NCI-H345 (cell line): ENCODE data around the gene PDE6B.

ENCODE experiments used
- DNase-seq: peaks from one replicate; lab custom pipeline; 2025; lab: John Stamatoyannopoulos, UW

The PDE6B gene

DNA sequence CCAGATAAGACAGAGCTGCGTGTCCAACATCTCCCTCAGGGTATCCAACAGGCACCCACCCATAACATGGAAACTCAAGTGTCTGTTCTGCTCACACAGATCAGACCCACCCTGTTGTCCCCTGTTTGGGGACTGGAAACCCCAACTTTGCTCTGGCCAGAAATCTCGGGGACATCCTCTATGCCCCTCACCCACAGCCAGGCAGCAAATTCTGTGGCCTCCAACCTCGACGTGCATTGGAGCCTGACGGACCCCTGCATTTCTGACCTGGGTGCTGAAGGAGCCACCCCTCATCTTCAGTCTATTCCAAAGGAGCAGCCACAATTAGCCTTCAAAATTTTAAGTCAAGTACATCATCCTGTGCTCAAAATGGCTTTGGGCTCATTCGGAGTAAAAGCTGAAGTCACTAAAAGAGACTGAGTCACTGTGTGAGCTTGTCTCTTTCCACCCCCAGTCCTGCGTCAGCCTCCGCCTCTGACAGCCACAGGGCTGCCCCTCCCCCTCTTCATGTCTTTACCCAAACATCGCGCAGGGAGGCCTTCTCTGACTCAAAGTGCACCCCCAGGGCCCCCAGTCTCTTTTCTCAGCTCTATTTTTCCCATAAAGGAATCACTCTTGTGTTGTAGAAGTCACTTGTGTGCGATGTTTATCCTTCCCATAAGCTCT lies 24.4 kb upstream of the PDE6B start:
- DNase-seq = no peak

DNA sequence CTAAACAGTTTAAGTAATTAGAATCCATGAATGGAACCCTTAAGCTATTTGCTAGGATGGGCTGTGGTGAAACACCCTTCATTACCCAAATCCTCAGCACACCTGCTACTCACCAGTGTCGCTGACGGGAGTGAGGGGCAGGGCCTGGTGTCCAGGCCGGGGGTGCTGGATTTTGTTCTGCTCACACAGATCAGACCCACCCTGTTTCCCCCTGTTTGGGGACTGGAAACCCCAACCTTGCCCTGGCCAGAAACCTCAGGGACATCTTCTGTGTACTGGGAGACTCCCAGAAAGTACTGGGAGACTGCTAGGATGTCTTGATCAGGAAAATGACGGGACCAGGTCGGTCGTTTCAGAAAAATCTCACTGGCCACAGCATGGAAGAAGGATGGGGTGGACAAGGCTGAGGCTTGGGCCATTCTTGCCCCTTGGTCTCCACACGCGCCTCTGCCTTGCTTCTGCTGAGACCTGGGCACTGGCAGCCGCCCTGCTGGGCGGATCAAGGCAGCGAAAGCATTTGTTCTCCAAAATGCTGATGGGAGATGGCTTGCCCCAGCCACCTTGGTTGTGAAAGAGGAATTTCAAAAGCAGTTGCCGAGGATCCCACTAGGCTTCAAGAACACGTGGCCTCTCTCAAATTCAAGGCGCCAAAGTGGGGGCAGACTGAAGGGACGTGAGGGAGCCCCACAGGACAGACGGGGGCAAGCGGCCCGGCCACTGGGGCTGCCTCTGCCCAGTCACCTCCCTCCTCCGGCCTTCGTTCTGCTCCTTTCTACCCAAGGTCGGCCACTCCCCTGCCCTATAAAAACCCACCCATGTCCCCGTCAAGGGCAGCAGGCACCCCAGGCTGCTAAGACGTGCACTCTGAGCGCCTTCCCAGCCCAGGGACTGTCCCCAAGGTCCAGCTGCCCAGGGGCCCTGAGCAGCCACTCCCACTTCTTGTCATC lies 23.5 kb upstream of the PDE6B start:
- no peak for DNase-seq

DNA sequence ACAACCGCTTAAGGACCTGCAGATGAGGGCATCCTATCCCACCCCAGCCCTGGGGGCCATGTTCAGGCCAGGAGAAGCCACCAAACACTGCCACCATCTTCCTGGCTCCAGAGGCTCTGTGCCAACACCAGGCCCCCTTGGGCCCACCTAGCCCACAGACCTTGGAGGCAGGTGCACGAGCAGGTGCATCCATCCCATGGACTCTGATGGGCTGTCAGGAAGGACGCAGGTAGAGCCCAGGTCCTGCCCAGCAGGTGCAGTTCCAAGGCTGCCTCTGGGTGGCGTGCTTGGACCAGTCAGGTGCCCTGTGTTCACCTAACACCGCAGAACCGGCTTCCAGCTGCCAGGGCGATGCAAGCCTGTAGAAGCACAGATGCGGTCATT lies 22.8 kb upstream of the PDE6B start:
- peak; percentile 53 for DNase-seq

DNA sequence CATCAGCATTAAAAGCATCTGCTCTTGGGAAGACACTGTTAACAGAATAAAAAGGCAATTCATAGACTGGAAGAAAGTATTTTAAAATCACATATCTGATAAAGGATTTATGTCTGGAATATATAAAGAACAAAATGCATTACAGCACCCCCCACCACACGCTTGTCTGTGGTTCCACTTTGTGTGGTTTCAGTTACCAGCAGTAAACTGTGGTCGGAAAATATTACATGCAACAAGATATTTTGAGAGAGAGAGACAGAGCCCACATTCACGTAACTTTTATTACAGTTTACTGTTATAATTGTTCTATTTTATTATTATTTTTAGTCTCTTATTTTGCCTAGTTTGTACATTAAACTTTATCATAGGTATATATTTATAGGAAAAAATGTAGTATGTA lies 21.2 kb upstream of the PDE6B start:
- no peak for DNase-seq

DNA sequence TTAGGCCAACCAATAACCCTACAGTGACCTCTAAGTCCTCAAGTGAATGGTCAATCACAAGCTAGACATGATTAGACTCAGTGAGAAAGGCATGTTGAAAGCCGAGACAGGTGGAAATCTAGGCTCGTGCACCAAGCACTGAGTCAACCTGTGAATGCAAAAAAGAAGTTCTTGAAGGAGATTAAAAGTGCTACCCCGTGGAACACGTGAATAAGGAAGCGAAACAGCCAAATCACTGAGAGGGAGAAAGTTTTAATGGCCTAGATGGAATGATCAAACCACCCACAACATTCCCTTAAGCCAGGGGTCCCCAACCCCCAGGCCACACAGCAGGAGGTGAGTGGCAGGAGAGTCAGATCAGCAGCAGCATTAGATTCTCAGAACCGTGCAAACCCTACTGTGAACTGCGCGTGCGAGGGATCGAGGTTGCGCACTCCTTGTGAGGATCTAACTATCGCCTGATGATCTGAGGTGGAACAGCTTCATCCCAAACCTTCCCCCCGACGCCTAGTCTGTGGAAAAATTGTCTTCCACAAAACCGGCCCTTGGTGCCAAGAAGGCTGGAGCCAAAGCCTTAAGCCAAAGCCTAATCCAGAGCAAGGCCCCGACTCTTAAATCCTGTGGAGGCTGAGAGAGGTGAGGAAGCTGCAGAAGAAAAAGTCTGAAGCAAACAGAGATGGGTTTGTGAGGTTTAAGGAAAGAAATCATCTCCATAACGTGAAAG lies 19.5 kb upstream of the PDE6B start:
- DNase-seq = no peak

DNA sequence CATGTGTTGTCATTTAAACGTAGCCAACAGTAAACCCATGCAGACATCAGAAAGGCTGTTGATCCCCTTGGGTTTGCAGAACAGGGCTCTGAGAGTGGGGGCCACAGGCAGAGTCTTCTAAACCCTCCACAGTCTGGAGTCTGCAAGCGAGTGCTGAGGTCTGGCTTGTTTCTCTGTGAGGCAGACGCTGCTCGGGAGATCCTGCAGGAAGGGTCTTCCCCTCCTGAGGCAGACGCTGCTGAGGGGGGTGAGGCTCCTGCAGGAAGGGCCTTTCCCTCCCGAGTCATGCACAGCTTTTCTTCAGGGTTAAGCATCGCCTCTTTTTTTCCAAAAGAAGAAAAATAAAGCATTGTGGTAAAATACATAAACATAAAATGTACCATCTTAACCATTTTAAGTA lies 17.1 kb upstream of the PDE6B start:
- no peak for DNase-seq

DNA sequence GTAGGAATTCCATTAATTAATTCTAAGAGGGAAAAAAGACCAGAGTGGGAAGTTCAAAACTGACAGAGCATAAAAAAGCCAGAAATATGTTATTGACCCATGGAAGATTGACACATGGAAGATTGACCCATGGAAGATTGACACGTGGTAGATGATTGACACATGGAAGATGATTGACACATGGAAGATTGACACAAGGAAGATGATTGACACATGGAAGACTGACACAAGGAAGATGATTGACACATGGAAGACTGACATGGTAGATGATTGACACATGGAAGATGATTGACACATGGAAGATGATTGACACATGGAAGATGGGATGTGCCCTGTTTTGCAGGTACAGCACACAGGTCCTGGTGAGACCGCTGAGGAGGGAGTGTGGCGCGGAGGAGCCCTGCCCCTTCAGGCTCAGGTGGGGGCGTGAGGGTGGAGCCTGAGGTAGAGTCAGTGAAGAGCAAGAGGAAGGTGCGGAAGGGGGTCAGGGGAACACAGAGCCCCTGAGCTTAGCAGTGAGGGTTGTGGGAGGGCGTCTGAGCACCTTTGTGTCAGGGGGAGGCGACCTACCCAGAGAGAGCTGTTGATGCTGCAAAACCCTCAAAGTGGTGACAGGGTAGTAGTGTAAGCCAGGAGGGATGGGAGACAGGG lies 15.8 kb upstream of the PDE6B start:
- DNase-seq = no peak

DNA sequence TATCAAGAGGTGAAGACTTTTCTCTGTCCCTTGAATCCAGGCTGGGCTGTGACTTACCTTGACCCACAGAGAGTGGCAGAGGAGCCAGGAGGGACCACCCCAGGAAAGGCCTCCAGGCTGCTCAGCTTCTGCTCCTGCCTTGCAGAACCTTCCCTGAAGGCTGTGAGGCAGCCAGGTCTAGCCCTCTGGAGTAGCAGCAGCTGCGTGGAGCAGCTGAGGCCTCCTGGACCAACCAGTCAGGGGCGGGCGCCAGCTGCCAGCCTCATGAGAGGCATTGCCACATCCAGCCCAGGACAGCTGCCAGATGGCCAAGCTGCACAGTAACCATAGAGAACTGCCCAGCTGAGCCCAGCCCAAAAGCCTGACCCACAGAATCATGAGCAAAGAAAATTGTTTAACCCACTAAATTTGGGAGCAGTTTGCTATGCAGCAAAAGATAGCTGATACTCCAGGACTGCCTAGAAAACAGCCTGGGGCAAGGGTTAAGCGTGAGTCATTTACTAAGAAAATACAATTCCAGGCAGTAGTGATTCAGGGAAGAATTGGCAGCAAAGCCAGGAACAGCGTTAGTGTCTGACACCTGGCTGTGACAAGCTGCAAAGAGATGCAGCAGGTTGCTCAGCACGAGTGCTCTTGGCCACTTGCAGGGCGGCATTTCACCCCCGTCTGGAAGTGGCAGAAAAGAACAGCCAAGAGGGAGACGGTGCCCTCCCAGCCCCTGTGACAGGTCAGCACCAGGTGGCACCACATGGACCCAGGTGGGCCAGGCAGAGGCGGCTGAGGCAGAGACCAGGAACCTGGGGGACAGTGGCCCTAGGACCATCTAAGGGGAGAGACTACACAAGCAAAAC lies 14.7 kb upstream of the PDE6B start:
- DNase-seq = peak; percentile 19

DNA sequence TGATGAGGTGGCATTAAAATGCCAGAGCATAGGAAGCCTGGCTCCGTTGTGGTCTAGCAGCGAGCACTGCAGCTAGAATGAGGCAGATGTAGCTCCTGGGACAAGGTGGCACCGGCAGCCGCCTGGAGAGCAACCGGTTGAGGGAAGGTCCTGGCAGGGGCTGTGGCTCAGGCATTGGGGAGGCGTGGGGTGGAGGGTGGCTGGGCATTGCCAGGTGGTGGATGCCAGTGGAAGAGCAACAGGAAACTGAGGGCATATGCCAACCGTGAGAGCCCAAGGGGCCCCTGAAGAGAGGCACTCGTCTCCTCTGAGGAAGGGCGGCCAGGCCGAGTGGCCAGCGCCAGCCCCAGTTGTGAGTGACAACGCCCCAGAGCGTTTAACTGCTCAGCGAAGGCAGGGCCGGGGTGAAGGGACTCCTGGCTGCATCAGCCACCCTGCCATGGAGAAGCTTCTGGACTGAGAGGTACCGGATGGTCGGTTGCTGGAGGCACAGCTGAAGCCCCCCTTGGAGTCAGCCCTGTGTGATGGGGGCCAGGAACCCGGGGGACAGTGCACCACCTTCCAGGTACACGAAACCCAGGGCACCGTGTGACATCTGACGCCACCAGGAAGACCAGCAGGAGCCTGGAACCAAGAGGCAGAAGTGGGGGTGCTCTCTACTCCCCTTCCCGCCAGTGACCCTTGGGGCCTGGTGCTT lies 13.2 kb upstream of the PDE6B start:
- no peak for DNase-seq

DNA sequence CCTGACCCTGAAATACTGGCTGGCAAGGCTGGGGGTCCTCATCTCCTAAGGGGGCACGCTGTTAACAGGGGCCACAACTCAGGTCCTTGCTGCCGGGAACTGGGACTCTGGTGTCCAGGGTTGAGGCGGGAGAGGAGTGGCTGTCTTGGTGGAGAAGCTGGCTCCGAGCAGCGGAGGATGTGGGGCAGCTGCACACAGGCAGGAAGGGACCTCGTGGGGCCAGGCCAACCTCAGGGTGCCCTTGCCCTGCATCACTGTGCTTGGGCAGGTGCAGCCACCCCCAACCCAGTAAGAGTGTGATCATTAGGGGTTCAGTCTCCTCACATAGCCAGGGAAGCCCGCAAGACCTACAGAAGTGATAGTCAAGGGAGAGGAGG lies 12.6 kb upstream of the PDE6B start:
- DNase-seq = no peak

DNA sequence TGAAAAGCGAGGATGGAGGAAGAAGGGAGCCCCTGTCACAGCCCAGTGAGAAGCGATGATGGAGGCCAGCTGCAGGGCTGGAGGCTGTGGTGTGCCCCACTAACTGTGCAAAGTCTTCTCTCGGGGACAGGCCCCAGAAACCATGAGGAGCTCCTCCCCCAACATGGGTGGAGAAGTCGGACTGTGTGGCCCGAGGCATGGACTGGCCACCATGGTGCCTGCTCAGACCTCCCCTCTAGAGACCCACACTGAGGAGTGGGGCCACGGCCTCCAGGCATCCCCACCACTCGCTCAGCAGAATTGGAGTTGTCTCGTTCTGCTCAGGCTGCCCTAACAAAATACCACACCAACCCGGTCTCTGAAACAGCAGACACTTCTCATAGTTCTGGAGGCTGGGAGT lies 12.2 kb upstream of the PDE6B start:
- DNase-seq = no peak

DNA sequence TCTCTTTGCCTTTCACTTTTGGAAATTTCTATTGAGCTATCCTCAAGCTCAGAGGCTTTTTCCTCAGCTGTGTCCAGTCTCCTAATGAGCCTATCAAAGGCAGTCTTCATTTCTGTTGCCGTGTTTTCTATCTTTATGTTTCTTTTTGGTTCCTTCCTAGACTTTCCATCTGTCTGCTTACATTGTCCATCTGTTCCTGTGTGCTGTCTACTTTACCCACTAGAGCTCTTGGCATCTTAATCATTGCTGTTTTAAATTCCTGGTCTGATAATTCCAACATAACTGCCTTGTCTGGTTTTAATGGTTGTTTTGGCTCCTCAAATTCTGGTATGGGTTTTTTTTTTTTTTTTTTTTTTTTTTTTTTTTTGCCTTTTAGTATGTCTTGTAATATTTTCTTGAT lies 9.3 kb upstream of the PDE6B start:
- no peak for DNase-seq

DNA sequence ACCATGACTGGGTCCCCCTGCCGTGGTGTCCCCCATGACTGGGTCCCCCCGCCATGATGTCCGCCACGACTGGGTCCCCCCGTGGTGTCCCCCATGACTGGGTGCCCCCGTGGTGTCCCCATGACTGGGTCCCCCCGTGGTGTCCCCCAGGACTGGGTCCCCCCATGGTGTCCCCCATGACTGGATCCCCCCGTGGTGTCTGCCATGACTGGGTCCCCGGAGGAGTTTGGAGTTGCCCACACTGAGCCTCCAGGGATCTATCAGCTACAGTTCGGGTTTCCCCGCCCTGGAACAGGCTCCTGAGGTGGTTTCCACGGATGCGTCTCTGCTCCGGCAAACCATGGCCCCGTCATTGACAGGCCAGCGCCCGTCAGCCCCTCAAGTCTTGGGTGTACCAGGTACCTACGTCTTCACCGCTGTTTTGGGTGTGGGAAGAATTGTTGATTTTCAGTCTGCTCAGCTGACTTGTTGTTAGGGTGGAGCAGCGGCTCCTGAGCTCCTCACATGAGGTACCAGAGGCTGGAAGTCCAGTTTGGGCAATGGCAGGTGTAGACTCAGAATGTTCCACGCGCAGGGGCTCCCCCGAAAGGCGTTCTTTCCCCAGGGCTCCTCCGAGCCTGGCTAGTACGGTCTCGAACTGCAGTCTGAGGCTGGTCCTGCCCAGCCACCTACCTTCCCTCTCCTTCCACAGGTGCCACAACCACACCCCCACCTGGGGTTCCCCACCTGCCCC lies 8.3 kb upstream of the PDE6B start:
- no peak for DNase-seq

DNA sequence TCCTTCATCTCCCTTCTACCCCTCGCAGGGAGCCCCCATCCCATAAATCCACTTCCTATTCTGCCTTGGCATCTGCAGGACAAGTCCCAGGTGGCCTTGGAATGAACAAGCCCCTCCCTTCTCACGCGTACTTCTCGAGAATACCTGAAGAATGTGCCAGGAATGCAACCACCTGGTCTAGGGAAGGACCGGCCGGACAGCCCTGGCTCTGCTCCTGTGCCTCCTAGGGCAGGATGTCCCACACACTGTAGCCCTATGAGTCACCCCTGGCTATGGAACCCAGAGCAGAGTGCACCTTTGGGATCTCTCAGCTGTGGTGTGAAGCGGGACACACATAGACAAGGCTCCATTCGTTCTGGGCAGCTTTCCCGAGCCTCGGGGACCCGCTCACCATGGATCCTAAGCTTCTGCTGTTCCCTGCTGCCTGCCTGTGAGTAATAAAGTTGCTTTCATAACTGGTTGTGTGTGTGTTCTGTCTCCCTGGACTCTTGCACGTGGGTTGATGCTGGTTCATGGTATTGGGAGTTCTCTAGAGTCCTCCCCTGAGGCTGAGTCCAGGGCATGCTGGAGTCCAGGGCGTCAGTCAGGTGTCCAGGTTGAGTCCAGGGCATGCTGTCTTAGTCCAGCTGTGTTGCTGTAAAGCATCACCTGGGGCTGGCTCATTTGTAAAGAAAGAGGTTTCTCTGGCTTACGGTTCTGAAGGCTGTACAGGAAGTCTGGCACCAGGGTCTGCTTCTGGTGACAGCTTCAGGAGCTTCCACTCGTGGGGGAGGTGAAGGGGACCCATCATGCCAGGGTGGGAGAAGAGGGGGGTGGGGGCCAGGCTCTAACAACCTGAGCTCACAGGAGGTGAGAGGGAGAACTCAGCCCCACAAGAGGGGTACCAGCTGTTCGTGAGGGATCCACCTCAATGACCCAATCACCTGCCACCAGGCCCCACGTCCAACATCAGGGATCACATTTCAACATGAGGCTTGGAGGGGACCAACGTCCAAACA lies 7.4 kb upstream of the PDE6B start:
- no peak for DNase-seq

DNA sequence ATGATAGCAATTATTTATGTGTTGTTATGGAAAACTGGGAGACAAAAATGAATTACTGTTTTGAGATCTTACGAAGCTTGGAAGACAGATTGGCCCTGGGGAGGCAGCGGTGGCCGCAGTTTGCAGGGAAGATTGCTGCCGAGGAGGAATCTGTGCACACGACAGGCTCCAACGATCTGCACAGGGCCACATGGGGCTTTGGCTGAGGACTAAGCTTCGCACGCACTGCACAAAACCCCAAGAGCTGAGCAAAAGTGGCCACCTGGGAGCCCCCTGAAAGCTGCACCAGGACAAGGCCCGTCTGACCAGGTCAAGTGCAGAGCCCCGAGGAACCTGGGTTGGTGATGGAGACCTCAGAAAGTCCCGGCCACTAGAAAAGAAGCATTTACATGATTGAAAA lies 5.2 kb upstream of the PDE6B start:
- no peak for DNase-seq

DNA sequence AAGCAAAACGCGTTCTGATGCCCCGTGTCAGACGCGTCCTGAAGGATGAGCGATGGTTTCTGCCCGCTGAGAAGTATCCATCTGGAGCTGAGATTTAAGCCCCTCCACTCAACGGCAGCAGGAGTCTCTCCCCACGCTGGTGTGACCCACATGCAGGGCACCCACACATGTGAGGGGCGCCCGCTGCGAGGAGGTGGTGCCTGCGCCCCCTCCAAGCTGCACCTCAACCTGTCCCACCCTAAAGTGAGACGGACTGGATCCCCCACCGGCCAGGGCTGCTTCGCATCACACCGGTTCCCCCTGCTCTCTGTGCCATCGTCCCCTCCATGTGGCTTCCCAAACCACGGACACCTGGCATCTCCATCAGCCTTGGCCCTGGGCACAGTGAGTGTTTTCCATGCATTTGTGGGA lies 4.5 kb upstream of the PDE6B start:
- no peak for DNase-seq

DNA sequence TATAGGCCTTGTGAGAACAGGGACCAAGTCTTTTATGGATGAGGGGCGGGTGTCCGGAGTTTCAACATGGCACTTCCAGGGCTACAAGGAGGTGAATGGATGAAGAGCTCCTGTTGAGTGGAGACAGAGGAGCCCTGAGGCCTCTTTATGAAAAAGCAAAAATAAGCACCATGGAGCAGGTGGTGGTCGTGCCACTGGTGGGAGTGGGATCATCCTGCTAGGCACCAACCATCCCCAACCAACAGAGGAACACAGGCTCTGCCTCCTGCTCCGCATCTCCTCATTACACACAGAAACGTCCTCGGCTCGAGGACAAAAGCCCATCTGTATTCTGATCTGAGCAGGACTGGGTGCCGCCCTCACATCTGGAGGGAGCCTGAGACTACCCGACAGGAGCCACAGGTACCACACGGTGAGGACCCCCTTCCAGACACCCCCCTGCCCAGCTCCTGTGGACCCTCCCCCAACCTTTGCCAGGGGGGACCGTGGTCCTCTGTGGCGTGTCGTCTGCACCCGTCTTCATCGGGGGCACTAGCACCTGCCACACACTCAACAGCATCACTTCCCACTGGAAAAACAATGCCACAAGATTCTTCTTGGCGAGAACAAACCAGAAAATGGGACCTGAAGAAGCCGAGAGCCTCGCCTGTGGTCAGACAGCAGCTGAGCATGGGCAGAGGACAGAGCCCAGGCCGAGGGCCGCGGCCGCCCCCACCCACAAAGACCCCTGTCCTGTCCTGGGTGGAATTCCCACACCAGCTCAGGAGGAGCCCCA lies 3.9 kb upstream of the PDE6B start:
- no peak for DNase-seq
